GM12892 (cell line): ENCODE measurements around the gene NBEA.
"Not testable (repeated sequence)": the region's sequence is repeated elsewhere in the genome, so short reads cannot be mapped to it uniquely, and the experiment has no call there.

Experiments
- DNase-seq: peaks from one replicate; pipeline ENCODE4 v3.0.0; 2011; ENCODE audit not compliant: insufficient read length
- FAIRE-seq: peaks from 2 replicates; lab custom pipeline; 2011; peaks lifted over from hg19 to GRCh38; lab: Jason Lieb, UNC
- POLR2A ChIP-seq: IDR thresholded peaks from 2 replicates; pipeline ENCODE4 v1.6.1; 2011; ENCODE audit warnings: low read depth, low read length, control low read depth
- POLR2AphosphoS5 ChIP-seq: IDR thresholded peaks from 2 replicates; pipeline ENCODE4 v1.6.1; 2011; ENCODE audit warnings: low read depth, low read length, control low read depth
- TAF1 ChIP-seq: IDR thresholded peaks from 2 replicates; pipeline ENCODE4 v1.6.1; 2011; ENCODE audit warnings: low read depth, mild to moderate bottlenecking, control low read depth, low read length, borderline replicate concordance

The NBEA gene

DNA sequence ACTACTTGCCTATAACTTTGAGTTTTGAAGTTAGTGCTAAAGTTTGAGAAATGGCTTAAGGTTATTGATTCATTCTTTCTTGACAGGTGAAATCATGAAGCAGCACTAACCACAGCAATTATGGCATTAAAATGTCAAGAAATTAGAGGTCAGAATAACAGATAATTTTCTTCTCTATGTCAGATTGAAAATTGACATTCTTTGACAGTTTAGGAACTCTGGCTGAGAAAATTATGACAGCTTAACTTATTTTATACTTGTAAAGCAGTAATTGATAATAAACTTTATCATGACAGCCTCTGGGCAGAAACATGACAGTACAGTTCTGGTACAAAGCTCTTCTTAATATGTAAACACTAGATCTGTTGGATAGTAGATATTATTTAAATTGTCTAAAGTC is 689.6 kb downstream of the NBEA start:
- no peak for DNase-seq
- no peak for FAIRE-seq
- TF ChIP-seq POLR2A (no peak), TAF1 (no peak), POLR2AphosphoS5 (no peak)

DNA sequence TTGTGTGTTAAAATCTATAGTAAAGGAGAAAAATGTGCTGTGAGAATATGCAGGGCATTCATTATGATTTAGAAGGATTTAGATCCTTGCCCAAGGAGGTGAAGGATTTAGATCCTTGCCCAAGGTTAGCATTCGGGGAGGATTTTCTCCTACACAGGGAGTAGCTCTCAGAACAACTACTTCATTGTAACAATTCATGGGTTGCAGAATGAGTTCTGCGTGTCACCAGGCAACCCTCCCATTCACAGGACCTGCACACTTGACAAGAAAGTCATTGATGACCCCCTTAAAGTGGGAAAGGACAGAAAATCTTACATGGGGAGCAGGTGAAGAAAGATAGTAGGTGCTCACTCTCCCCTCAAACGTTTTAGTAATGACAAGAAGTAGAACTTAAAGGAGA is 701.6 kb downstream of the NBEA start:
- FAIRE-seq: no peak
- TF ChIP-seq POLR2AphosphoS5 (no peak), POLR2A (no peak), TAF1 (no peak)
- DNase-seq: no peak

DNA sequence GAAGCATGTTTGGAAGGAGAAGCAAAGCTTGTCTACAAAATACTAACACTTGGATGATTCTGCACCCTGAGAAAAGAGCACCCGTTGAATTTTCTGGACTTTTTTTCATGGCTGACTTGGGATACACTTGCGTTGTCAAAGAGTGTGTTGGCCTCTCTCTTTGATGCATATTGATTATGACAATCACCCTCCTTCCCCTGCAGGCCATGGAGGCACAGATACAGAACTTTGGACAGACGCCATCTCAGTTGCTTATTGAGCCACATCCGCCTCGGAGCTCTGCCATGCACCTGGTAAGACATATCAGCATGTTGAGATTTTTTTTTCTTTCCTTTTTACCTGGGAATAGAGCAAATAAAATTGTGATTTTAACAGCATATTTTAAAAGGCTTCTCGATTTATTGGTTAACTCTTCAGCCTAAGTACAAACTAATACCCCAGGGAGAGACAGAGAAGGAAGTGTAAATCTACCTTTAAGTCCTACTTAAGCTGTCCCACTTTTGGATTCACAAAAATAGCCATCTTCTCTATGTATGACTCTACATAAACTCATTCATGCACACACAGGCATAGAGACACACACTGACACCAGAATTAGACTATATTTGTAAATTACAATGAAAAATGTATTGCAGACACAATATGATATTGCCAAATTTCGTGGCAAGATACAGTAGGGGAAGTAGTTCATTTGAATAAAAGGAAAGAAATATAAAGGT is 704.1 kb downstream of the NBEA start:
- no peak for TF ChIP-seq POLR2A
- FAIRE-seq: no peak

DNA sequence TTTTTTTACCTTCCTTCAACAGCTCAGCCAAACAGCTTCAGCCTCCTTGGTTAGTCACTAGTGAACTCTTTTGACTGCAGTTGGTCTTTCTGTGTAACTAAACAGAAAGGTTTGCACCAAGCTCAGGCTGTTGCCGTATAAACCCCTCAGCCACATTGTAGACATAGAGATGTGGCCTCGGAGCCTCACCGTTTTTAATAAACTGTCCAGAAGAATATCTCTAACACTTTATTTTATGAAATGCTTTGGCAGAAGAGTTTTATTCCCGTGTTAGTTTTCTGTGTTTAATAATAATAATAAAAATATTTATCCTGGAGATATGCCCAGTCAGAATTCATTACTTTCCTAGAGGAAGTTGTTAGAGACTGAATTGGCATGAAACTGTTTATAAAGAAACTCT is 706.1 kb downstream of the NBEA start:
- TF ChIP-seq POLR2A: no peak
- no peak for TF ChIP-seq POLR2AphosphoS5
- TF ChIP-seq TAF1: no peak
- no peak for FAIRE-seq

More for the DNA sequence above, 704.1 kb downstream of the NBEA start:
- DNase-seq: no peak

DNA sequence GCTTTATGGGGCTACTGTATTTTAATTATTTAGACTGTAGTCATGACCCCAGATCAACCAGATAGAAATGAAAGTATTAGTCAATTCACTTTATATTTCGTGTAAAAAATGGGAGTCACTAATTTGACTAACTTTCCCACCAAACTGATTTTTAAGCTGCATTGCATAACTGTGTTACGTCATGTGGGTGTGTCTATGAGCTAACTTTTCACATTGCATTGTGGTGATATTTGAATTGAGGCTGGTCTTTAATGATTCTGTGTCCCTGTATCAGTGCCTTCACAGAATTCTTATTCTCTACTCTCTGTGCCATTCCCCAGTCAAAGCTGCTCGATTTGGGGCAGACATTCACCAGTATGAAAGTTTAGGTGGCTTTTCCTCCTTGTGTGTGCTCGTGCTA is 707.1 kb downstream of the NBEA start:
- FAIRE-seq: no peak
- DNase-seq: no peak
- TF ChIP-seq TAF1 (no peak), POLR2AphosphoS5 (no peak), POLR2A (no peak)

More for the DNA sequence above, 706.1 kb downstream of the NBEA start:
- DNase-seq: no peak

DNA sequence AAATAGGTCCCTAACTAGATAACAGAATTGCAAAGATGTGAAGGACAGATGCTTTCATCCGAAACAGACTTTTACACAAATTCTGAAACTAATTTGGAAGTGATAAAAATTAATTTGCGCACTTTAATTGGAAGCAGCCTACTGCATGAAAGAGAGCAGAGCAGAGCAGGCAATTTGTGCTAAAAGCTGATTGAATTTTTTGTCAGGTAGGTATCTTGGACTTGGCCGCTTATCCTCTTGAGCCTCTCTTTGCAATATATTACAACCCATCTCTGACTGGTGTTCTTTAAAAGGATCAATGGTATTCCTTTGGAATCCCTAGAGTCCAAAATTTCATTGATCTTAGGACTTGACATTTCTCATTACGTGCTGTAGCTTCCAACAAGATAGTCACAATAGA is 717.7 kb downstream of the NBEA start:
- FAIRE-seq (no peak), DNase-seq (no peak)
- no peak for TF ChIP-seq POLR2AphosphoS5
- TF ChIP-seq TAF1: no peak
- TF ChIP-seq POLR2A: no peak

DNA sequence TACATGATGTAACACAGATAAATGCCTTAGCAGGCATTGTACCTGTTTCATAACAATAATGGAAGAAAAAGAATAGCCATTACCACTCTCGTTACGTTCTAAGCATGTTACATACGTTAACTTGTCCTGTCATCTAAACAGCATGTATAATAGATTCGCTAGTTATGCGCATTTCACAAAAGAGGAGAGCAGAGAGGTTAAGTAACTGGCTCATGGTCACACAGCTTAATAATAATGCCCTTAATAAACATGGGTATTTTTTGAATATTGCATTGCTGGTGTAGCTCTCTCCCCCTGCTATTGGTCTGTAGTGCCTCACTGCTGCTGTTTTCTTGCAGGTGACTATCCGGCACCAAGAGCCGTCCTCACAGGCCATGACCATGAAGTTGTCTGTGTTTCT is 722.7 kb downstream of the NBEA start:
- FAIRE-seq: no peak
- DNase-seq: no peak
- TF ChIP-seq TAF1 (no peak), POLR2AphosphoS5 (no peak), POLR2A (no peak)

DNA sequence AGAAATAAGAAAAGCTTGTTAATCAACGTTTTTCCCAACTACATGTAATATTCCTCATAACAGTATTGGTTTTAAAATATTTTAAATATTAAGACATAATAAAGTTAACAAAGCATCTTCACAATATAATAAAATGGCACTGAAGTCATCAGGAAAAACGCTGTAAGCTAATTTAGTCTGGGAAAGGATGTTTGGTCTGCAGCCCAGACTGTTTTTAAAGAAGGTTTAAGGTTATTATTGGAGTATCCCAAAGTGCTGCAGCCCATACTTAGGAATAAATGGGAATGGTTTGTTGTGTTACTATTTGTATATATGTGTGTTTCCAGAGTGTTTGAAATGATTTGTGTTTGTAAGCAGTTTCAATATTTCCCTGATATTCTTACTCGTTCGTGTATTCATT is 727.3 kb downstream of the NBEA start:
- FAIRE-seq (no peak), DNase-seq (no peak)
- TF ChIP-seq TAF1: no peak
- TF ChIP-seq POLR2AphosphoS5: no peak
- no peak for TF ChIP-seq POLR2A

DNA sequence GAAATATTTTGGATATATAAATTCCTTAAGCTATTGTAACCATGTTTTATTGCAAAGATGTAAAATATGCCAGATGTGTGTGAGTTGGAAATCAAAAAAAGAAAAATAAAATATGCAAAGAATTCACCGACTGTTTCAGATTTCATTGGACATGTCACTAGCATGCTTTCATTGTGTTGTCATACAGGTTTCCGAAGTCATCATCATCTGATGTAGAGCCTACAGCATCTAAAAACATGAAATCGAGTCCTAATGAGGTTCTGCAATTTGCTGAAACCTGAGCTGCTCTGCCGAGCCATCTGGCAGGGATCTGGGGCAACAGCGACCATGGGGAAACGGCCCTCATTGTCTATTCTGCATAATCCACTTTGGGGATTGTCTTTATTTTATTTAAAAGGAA is 730.5 kb downstream of the NBEA start:
- TF ChIP-seq TAF1 (no peak), POLR2AphosphoS5 (no peak), POLR2A (no peak)
- no peak for DNase-seq
- no peak for FAIRE-seq

DNA sequence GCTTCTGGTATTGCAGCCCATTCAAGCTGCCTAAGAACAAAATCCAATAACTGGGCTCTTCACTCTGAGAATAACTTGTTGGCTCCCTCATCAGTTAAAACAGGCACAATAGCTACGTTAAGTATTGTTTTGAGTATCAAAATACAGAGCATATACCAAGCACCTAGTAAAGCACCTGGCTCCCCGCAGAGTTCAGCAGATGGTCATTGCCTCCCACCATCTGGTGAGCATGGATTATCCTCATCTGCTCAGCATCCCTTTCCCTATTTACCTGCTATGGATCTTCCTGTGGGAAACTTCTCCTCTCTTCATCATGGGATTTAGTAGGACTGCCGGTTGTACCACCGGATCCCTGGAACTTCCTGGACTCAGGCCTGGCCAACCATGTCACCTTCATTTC is 733.6 kb downstream of the NBEA start:
- DNase-seq (no peak), FAIRE-seq (no peak)
- TF ChIP-seq POLR2A (no peak), TAF1 (no peak), POLR2AphosphoS5 (no peak)

DNA sequence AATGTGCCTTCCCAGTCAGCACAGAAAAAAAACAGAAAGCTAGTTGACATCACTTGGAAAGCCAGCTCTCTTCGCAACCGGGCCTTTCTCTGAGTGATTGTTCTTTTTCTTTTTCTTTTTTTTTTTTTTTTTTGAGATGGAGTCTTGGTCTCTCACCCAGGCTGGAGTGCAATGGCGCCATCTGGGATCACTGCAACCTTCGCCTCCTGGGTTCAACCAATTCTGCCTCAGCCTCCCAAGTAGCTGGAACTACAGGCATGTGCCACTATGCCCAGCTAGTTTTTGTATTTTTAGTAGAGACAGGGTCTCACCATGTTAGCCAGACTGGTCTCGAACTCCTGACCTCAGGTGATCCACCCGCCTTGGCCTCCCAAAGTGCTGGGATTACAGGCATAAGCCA is 735.8 kb downstream of the NBEA start:
- FAIRE-seq, DNase-seq: not testable (repeated sequence)

DNA sequence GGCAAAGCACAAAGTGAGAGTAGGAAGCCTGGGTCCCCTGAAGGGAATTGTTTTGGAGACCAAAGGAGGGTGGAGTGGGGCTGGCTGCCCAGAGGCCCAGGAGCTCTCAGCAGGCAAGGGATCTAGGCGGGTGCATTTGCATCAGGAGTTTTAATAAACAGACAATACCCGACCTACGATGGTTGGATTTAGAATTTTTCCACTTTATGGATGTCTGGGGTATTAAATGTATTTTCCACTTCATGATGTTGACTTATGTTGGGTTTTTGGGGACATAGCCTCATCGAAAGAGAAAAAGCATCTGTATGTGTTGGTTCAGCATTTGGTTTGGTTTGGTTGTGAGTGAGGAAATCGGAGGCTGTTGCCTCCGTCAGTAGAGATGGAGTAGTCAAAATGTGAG is 739.6 kb downstream of the NBEA start:
- TF ChIP-seq POLR2AphosphoS5 (no peak), POLR2A (no peak), TAF1 (no peak)
- DNase-seq (no peak), FAIRE-seq (no peak)
